C4-2B (cell line): ENCODE results near the gene WDR7.

Experiments used
- ZFX ChIP-seq: fragments of 450-650 bp; IDR thresholded peaks from 2 replicates; pipeline ENCODE4 v1.6.1; 2017
- TF ChIP-seq, protein P1 (sequence below): fragments of 450-650 bp; conservative IDR thresholded peaks from 2 replicates; pipeline ENCODE4 v1.5.1; 2017; ENCODE audit warnings: mild to moderate bottlenecking

DNA sequence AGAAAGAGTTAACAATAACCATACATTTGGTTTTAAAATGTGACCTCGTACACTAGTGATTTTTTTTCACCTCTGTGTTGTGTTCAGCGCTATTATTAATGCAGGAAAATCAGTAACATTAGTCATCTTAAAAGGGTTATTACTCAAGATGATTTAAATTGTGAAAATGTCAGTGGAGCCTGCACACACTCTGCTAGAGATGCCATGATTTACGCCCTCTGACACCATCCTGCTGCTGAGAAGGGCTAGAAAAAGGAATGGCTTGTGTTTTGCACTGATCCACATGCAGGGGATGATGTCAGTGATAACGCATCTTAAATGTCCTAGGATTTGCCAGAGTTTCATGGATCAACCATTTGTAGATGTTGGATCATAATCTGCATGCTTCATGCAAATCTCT, 374.4 kb downstream of the WDR7 start:
- TF ChIP-seq, protein P1, sequence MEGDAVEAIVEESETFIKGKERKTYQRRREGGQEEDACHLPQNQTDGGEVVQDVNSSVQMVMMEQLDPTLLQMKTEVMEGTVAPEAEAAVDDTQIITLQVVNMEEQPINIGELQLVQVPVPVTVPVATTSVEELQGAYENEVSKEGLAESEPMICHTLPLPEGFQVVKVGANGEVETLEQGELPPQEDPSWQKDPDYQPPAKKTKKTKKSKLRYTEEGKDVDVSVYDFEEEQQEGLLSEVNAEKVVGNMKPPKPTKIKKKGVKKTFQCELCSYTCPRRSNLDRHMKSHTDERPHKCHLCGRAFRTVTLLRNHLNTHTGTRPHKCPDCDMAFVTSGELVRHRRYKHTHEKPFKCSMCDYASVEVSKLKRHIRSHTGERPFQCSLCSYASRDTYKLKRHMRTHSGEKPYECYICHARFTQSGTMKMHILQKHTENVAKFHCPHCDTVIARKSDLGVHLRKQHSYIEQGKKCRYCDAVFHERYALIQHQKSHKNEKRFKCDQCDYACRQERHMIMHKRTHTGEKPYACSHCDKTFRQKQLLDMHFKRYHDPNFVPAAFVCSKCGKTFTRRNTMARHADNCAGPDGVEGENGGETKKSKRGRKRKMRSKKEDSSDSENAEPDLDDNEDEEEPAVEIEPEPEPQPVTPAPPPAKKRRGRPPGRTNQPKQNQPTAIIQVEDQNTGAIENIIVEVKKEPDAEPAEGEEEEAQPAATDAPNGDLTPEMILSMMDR = no peak
- no peak for TF ChIP-seq ZFX
